Smooth muscle cell (in vitro differentiated cells): ENCODE data around the gene ISM1. TPM values are rescaled to one million over a fixed set of nuclear protein-coding genes. Genes with fewer than 3 reads are reported as not detected.
A peak's percentile ranks its signal among the peaks of the same experiment; 100 is the strongest.
"Not testable (repeated sequence)": the region's sequence is repeated elsewhere in the genome, so short reads cannot be mapped to it uniquely, and the experiment has no call there.

Source experiments
- DNase-seq: peaks from one replicate; lab custom pipeline; 2025; ENCODE audit not compliant: unreplicated experiment; lab: John Stamatoyannopoulos, UW
- H2AFZ ChIP-seq: fragments of 200-600 bp; sonication (generic); 2 replicates; pipeline ENCODE4 v1.6.0; 2016; ENCODE audit warnings: antibody characterized with exemption, low read depth, mild to moderate bottlenecking
- H3F3A ChIP-seq: fragments of 200-600 bp; sonication (generic); 2 replicates; pipeline ENCODE4 v1.6.0; 2017; ENCODE audit warnings: antibody characterized with exemption, low read depth
- H3K27ac ChIP-seq: fragments of 200-600 bp; sonication (generic); 2 replicates; pipeline ENCODE4 v1.5.1; 2016; ENCODE audit warnings: low read depth, mild to moderate bottlenecking
- H3K27me3 ChIP-seq: fragments of 200-600 bp; sonication (generic); 2 replicates; pipeline ENCODE4 v1.6.1; 2016; ENCODE audit warnings: low read depth, mild to moderate bottlenecking
- H3K36me3 ChIP-seq: fragments of 200-600 bp; sonication (generic); 2 replicates; pipeline ENCODE4 v1.5.1; 2016; ENCODE audit warnings: low read depth
- H3K4me1 ChIP-seq: fragments of 200-600 bp; sonication (generic); 2 replicates; pipeline ENCODE4 v1.5.1; 2016; ENCODE audit warnings: low read depth
- H3K4me2 ChIP-seq: fragments of 200-600 bp; sonication (generic); 2 replicates; pipeline ENCODE4 v1.6.0; 2016; ENCODE audit warnings: mild to moderate bottlenecking
- H3K4me3 ChIP-seq: fragments of 200-600 bp; sonication (generic); 2 replicates; pipeline ENCODE4 v1.5.1; 2016; ENCODE audit warnings: mild to moderate bottlenecking
- H3K79me2 ChIP-seq: fragments of 200-600 bp; sonication (generic); 2 replicates; pipeline ENCODE4 v1.6.0; 2016; ENCODE audit warnings: low read depth, mild to moderate bottlenecking
- H3K9ac ChIP-seq: fragments of 200-600 bp; sonication (generic); 2 replicates; pipeline ENCODE4 v1.6.0; 2016; ENCODE audit warnings: low read depth
- H3K9me3 ChIP-seq: fragments of 200-600 bp; sonication (generic); replicated peaks from 2 replicates; pipeline ENCODE4 v1.5.1; 2016; ENCODE audit warnings: low read depth
- H4K20me1 ChIP-seq: fragments of 200-600 bp; sonication (generic); 2 replicates; pipeline ENCODE4 v1.6.0; 2016; ENCODE audit warnings: low read depth
- WGBS: methylation state at CpG from one replicate; pipeline ENCODE4 v1.1.7; 2016; ENCODE audit warnings: low lambda C conversion rate; 5-methylcytosine and 5-hydroxymethylcytosine counted together
- polyA plus RNA-seq: library from polyadenylated mRNA; unstranded; fragments of >200 nt; fragmentation: Nextera tagmentation; extraction: Ambion mirVana; gene quantifications from 2 replicates; pipeline ENCODE4 v1.2.1, GENCODE V29; 2016
- total RNA-seq: library from RNA; depleted of rRNA; stranded (reverse); fragments of >200 nt; gene quantifications from 2 replicates; pipeline ENCODE4 v1.2.3, GENCODE V29; 2014
- TF ChIP-seq, protein P1 (sequence below): fragments of 200-600 bp; sonication (generic); IDR thresholded peaks from 2 replicates; pipeline ENCODE4 v1.5.1; 2017; ENCODE audit warnings: borderline replicate concordance, mild to moderate bottlenecking, antibody characterized with exemption; ENCODE audit not compliant: insufficient read depth, poor library complexity, severe bottlenecking

Gene ISM1
- total and polyA plus RNA-seq, 2 experiments from 2014 or later, result 2.6 to 3.5 TPM

DNA sequence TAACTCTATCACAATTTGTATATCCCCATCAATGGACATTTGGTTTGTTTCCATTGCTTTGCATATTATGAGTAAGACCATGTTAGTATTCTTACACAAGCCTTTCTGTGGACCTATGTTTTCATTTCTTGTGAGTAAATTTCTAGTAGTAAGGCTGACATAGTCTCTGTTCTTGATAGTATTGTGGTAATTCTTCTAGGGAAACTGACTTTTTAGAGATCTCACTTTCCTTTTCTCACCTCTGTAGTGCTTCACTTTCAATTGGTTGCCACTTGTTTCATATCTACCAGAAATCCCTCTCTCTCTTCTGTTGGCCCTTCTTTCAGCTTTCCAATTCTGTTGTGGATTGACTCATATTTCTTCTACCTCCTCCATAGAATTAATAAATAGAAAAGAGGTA lies 8.5 kb downstream of the ISM1 start:
- no peak for DNase-seq
- Histone ChIP-seq H3K9ac (no peak overlapping the region), H3K4me2 (no peak overlapping the region), H3K27ac (no peak overlapping the region), H3K79me2 (peaks cover 14% of the 10 kb centered on the region), H4K20me1 (no peaks in the 10 kb centered on the region), H3K4me3 (no peak overlapping the region), H3K9me3 (no peaks in the 10 kb centered on the region), H2AFZ (no peak overlapping the region), H3K4me1 (no peaks in the 10 kb centered on the region), H3K36me3 (no peaks in the 10 kb centered on the region), H3K27me3 (no peaks in the 10 kb centered on the region), H3F3A (no peaks in the 10 kb centered on the region)
- TF ChIP-seq, protein P1, sequence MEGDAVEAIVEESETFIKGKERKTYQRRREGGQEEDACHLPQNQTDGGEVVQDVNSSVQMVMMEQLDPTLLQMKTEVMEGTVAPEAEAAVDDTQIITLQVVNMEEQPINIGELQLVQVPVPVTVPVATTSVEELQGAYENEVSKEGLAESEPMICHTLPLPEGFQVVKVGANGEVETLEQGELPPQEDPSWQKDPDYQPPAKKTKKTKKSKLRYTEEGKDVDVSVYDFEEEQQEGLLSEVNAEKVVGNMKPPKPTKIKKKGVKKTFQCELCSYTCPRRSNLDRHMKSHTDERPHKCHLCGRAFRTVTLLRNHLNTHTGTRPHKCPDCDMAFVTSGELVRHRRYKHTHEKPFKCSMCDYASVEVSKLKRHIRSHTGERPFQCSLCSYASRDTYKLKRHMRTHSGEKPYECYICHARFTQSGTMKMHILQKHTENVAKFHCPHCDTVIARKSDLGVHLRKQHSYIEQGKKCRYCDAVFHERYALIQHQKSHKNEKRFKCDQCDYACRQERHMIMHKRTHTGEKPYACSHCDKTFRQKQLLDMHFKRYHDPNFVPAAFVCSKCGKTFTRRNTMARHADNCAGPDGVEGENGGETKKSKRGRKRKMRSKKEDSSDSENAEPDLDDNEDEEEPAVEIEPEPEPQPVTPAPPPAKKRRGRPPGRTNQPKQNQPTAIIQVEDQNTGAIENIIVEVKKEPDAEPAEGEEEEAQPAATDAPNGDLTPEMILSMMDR, result no peak

DNA sequence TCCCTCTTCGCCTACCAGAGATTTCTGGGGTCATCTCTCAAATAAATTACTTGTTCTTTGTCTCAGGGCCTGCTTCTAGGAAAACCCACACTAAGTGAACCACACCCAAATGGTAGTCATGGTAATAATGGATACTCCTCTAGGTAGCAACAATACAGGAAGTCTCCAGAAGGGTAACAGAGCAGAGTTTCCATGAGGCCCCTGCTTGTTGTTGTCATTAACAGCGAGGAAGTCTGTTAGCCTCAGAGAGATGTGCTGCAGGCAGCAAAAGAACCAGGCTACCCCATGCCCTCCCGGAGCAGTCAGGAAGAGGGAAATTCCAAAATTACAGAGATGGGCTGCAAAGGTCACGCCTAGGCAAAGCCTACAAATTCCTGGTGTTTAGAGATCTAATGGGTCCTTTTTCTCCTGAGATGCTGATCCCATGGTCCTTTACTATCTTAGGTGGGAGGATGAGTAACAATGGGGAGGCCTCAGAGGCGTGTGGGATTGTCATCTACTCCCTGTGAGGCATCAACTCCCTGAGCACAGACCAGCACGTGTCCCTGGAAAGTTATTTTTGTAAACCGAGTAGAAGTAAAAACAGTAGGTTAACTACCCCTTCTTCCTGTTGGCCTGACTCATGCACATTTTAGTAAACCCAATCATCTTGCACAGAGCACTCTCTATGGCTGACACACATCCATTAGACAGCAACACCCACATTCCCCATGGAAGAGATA lies 10.1 kb downstream of the ISM1 start:
- H3K27ac ChIP-seq, result peak overlapping the region; percentile 44
- no peak for DNase-seq
- no peaks in the 10 kb centered on the region for H3F3A ChIP-seq
- H3K36me3 ChIP-seq, result no peaks in the 10 kb centered on the region
- no peak overlapping the region for H2AFZ ChIP-seq
- H3K4me1 ChIP-seq, result no peaks in the 10 kb centered on the region
- H3K79me2 ChIP-seq, result peaks cover 10% of the 10 kb centered on the region
- H3K4me3 ChIP-seq, result no peak overlapping the region
- H3K4me2 ChIP-seq, result peak overlapping the region; percentile 19
- TF ChIP-seq, protein P1, result no peak
- H3K9me3 ChIP-seq, result no peaks in the 10 kb centered on the region
- 36% methylated on average over 7 of the region's 7 CpGs for WGBS
- H3K27me3 ChIP-seq, result no peaks in the 10 kb centered on the region
- H3K9ac ChIP-seq, result no peak overlapping the region
- no peaks in the 10 kb centered on the region for H4K20me1 ChIP-seq

DNA sequence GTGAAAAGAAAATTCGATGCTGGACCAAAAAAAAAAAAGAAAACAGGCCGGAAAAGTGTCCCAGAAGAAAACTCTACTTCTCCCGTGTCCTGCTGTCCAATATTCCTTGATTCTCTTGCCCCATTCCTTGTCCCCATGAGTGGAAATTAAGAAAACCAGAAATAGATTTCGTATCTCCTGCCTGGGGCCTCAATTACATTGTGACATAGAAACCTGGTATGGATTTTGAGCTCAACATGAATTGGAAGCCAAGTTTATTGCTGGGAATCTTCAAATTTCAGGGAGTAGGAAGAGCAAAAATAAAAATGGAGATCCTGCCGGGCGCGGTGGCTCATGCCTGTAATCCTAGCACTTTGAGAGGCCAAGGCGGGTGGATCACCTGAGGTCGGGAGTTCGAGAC lies 11.9 kb downstream of the ISM1 start:
- no peak for DNase-seq
- no peaks in the 10 kb centered on the region for H4K20me1 ChIP-seq
- WGBS, result 87% methylated on average over 10 of the region's 10 CpGs
- TF ChIP-seq, protein P1, result no peak
- H3K4me2 ChIP-seq, result no peak overlapping the region
- no peak overlapping the region for H3K27ac ChIP-seq
- H3K27me3 ChIP-seq, result no peaks in the 10 kb centered on the region
- H3F3A ChIP-seq, result no peaks in the 10 kb centered on the region
- peaks cover 4% of the 10 kb centered on the region for H3K4me1 ChIP-seq
- H3K9me3 ChIP-seq, result no peaks in the 10 kb centered on the region
- H3K36me3 ChIP-seq, result no peaks in the 10 kb centered on the region
- no peak overlapping the region for H2AFZ ChIP-seq
- H3K4me3 ChIP-seq, result no peak overlapping the region
- H3K9ac ChIP-seq, result no peak overlapping the region
- peaks cover 6% of the 10 kb centered on the region for H3K79me2 ChIP-seq

DNA sequence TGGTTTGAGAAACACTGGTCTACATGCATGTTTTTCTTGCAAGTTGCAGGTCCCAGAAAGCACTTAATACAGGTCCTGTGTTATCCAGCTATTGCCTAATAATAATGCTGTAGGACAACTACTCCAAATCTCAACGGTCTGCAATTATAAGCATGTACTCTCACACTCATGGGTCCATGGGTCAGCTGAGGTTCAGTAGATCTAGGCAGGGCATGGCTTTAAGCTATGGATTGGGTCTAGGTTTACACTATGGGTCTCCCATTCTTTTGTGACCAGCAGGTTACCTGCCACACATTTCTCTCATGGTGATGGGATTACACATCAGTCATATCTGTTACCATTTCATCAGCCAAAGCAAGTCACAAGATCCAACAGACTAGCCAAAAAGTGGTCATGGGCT lies 13.9 kb downstream of the ISM1 start:
- no peak overlapping the region for H3K4me3 ChIP-seq
- H3K9me3 ChIP-seq, result no peaks in the 10 kb centered on the region
- no peak for DNase-seq
- no peaks in the 10 kb centered on the region for H3K79me2 ChIP-seq
- WGBS, result 82% methylated on average over 1 of the region's 1 CpG
- H3K36me3 ChIP-seq, result no peaks in the 10 kb centered on the region
- peaks cover 4% of the 10 kb centered on the region for H3K4me1 ChIP-seq
- H4K20me1 ChIP-seq, result no peaks in the 10 kb centered on the region
- no peaks in the 10 kb centered on the region for H3F3A ChIP-seq
- no peak overlapping the region for H3K27ac ChIP-seq
- no peaks in the 10 kb centered on the region for H3K27me3 ChIP-seq
- no peak overlapping the region for H3K4me2 ChIP-seq
- TF ChIP-seq, protein P1, result no peak
- H2AFZ ChIP-seq, result no peak overlapping the region
- H3K9ac ChIP-seq, result no peak overlapping the region

DNA sequence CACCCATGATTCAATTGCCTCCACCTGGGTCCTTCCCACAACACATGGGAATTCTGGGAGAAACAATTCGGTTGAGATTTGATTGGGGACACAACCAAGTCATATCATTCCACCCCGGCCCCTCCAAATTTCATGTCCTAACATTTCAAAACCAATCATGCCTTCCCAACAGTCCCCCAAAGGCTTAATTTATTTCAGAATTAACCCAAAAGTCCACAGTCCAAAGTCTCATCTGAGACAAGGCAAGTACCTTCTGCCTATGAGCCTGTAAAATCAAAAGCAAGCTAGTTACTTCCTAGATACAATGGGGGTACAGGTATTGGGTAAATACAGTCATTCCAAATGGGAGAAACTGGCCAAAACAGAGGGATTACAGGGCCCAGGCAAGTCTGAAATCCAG lies 15.3 kb downstream of the ISM1 start:
- H2AFZ ChIP-seq, H3K4me2 ChIP-seq, H3K9me3 ChIP-seq, H3K27me3 ChIP-seq, H3K27ac ChIP-seq, DNase-seq, H3K4me3 ChIP-seq, H3K4me1 ChIP-seq, H3K9ac ChIP-seq, H3K36me3 ChIP-seq, H3F3A ChIP-seq, H3K79me2 ChIP-seq, H4K20me1 ChIP-seq: not testable (repeated sequence)
- 92% methylated on average over 2 of the region's 2 CpGs for WGBS
